Esophagus muscularis mucosa (tissue), 4 donors: ENCODE results near the gene EEF1A1. TPM values are rescaled to one million over a fixed set of nuclear protein-coding genes. Genes with fewer than 3 reads are reported as not detected.

Experiments
- DNase-seq: peaks from one replicate; pipeline ENCODE4 v3.0.0-alpha.2; 2017; ENCODE audit errors: extremely low spot score
- H3K27ac ChIP-seq, 4 donors: fragments of 200-600 bp; sonication (generic); replicated peaks in 1 of 4; 1 replicate in 3 of 4; 2 replicates in 1 of 4; pipeline ENCODE4 v1.5.1; 2016 to 2019; ENCODE audit warnings: mild to moderate bottlenecking in 1 of 4
- H3K27me3 ChIP-seq, 4 donors: fragments of 200-600 bp; sonication (generic); one replicate each; pipeline versions ENCODE4 v1.5.1 to v1.6.0; 2016 to 2019
- H3K36me3 ChIP-seq, 4 donors: fragments of 200-600 bp; sonication (generic); one replicate each; pipeline ENCODE4 v1.5.1; 2016 to 2019
- H3K4me1 ChIP-seq, 4 donors: fragments of 200-600 bp; sonication (generic); one replicate each; pipeline ENCODE4 v1.5.1; 2016 to 2019
- H3K4me3 ChIP-seq, 4 donors: fragments of 200-600 bp; sonication (generic); 1 replicate in 2 of 4; 2 replicates in 2 of 4; pipeline ENCODE4 v1.5.1; 2016 to 2019; ENCODE audit warnings: mild to moderate bottlenecking in 4 of 4, moderate library complexity in 1 of 4
- H3K9me3 ChIP-seq, 4 donors: fragments of 200-600 bp; sonication (generic); 1 replicate in 3 of 4; 2 replicates in 1 of 4; pipeline ENCODE4 v1.5.1; 2016 to 2019
- CTCF ChIP-seq, 3 experiments: fragments of 200-600 bp in 2 of 3; fragments of 450-650 bp in 1 of 3; sonication (generic) in 2 of 3; IDR thresholded peaks; one replicate each; pipeline ENCODE4 v1.5.1; 2017 to 2019; ENCODE audit warnings: antibody characterized with exemption in 3 of 3, mild to moderate bottlenecking in 2 of 3, moderate library complexity in 1 of 3
- EP300 ChIP-seq: sonication (generic); formaldehyde crosslinking; IDR thresholded peaks from one replicate; pipeline ENCODE4 v1.6.1; 2017; ENCODE audit warnings: antibody characterized with exemption
- POLR2A ChIP-seq: fragments of 450-650 bp; IDR thresholded peaks from one replicate; pipeline ENCODE4 v1.6.1; 2017; ENCODE audit warnings: antibody characterized with exemption, moderate library complexity, mild to moderate bottlenecking, low read depth
- POLR2AphosphoS5 ChIP-seq, 2 donors: sonication (generic); formaldehyde crosslinking; IDR thresholded peaks; one replicate each; pipeline ENCODE4 v1.6.1; 2017; ENCODE audit warnings: antibody characterized with exemption in 2 of 2
- WGBS: methylation state at CpG from one replicate; pipeline ENCODE4 v1.1.5; 2018; 5-methylcytosine and 5-hydroxymethylcytosine counted together
- intact Hi-C: fragments of 100-400 bp; cut with DNase I; formaldehyde crosslinking; loops from one replicate; pipeline ENCODE4 v1.15.1; 2023
- total RNA-seq, 4 donors: library from RNA; depleted of rRNA; stranded (reverse); fragments of >200 nt; gene quantifications; one replicate each; pipeline versions ENCODE4 v1.1.0 to v1.2.1, GENCODE V29; 2016

The EEF1A1 gene
- total RNA-seq, 4 donors from 2014 or later: 6,828 to 12,822 (median 11,636) TPM

- intact Hi-C loops: loop anchor here (10.0 kb wide), 1 partner anchor 218 kb away; no protein-coding TSS in a partner anchor
- Histone ChIP-seq H3K27me3 (peaks cover 0 to 5% (median 0%) of the 10 kb centered on the region in 4 donors), H3K36me3 (peaks cover 32 to 61% (median 52%) of the 10 kb centered on the region in 4 donors), H3K27ac (peak overlapping the region; percentile 49 to 61 (median 54)), H3K9me3 (peaks cover 0 to 2% (median 0%) of the 10 kb centered on the region in 4 donors), H3K4me1 (peaks cover 31 to 50% (median 49%) of the 10 kb centered on the region in 4 donors), H3K4me3 (peak overlapping the region in 3 of 4 donors; percentile 14 to 31 (median 16))
- TF ChIP-seq POLR2AphosphoS5 (IDR thresholded peaks at IDR 0.05): peak in 1 of 2 donors; percentile 48
- no peak for TF ChIP-seq CTCF (IDR thresholded peaks at IDR 0.05)
- no peak for DNase-seq
- 45% methylated on average over 4 of the region's 4 CpGs for WGBS
Measured at GRCh38 chr6:73516514-73517489, 4.0 kb downstream of the EEF1A1 start.

- WGBS: 33% methylated on average over 4 of the region's 4 CpGs
- intact Hi-C loops: loop anchor here (2.0 to 10.0 kb wide), 2 partner anchors 96 to 220 kb away; no protein-coding TSS in a partner anchor
- H3K27me3 ChIP-seq: no peaks in the 10 kb centered on the region
- TF ChIP-seq EP300 (no peak), POLR2A (no peak), POLR2AphosphoS5 (IDR thresholded peaks at IDR 0.05) (no peak), CTCF (IDR thresholded peaks at IDR 0.05) (no peak)
- H3K4me3 ChIP-seq: peak overlapping the region in 1 of 4 donors; percentile 6
- no peaks in the 10 kb centered on the region for H3K9me3 ChIP-seq
- peaks cover 31 to 49% (median 48%) of the 10 kb centered on the region in 4 donors for H3K4me1 ChIP-seq
- peak overlapping the region; percentile 49 to 66 (median 56) for H3K27ac ChIP-seq
- peaks cover 32 to 65% (median 52%) of the 10 kb centered on the region in 4 donors for H3K36me3 ChIP-seq
- no peak for DNase-seq
Measured at GRCh38 chr6:73515204-73515655, 5.6 kb downstream of the EEF1A1 start.

DNA sequence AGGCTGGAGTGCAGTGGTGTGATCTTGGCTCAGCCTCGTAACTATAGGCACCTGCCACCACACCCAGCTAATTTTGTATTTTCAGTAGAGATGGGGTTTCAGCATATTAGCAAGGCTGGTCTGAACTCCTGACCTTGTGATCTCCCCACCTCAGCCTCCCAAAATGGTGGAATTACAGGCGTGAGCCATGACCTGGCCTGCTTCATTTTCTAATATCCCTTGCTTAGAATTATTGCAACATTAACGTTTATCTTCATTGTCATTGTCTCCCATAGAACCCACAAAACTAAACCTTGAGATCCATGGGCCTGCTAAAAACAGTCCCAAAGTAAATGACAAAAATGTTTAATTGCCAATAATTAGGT, 6.1 kb downstream of the EEF1A1 start:
- H3K9me3 ChIP-seq: no peaks in the 10 kb centered on the region
- no peak for TF ChIP-seq POLR2AphosphoS5 (IDR thresholded peaks at IDR 0.05)
- no peak for TF ChIP-seq CTCF (IDR thresholded peaks at IDR 0.05)
- no peak for TF ChIP-seq EP300
- TF ChIP-seq POLR2A: no peak
- H3K36me3 ChIP-seq: peaks cover 31 to 60% (median 50%) of the 10 kb centered on the region in 4 donors
- peak overlapping the region; percentile 49 to 66 (median 56) for H3K27ac ChIP-seq
- intact Hi-C loops: loop anchor here (2.0 to 10.0 kb wide), 2 partner anchors 96 to 220 kb away; no protein-coding TSS in a partner anchor
- H3K4me3 ChIP-seq: no peak overlapping the region
- no peaks in the 10 kb centered on the region for H3K27me3 ChIP-seq
- WGBS: 49% methylated on average over 3 of the region's 3 CpGs
- H3K4me1 ChIP-seq: peaks cover 31 to 48% (median 47%) of the 10 kb centered on the region in 4 donors
- no peak for DNase-seq

- Histone ChIP-seq H3K9me3 (no peaks in the 10 kb centered on the region), H3K4me3 (no peak overlapping the region), H3K27me3 (no peaks in the 10 kb centered on the region), H3K27ac (no peak overlapping the region), H3K36me3 (peaks cover 21 to 48% (median 40%) of the 10 kb centered on the region in 4 donors), H3K4me1 (peaks cover 23 to 35% (median 35%) of the 10 kb centered on the region in 4 donors)
- intact Hi-C loops: loop anchor here (10.0 kb wide), 1 partner anchor 221 kb away; no protein-coding TSS in a partner anchor
- TF ChIP-seq CTCF (IDR thresholded peaks at IDR 0.05): no peak
- no peak for TF ChIP-seq EP300
- TF ChIP-seq POLR2A: no peak
- TF ChIP-seq POLR2AphosphoS5 (IDR thresholded peaks at IDR 0.05): no peak
- no peak for DNase-seq
- 52% methylated on average over 3 of the region's 3 CpGs for WGBS
Measured at GRCh38 chr6:73513496-73513854, 7.4 kb downstream of the EEF1A1 start.
